ENCODE measurements around the gene PROX2. TPM values are rescaled to one million over a fixed set of nuclear protein-coding genes. Genes with fewer than 3 reads are reported as not detected.

Gene PROX2
- polyA plus RNA-seq, 1 donor (not counting 4 experiments of a cell fraction or from before 2014, with no cell fraction given): not detected

DNA sequence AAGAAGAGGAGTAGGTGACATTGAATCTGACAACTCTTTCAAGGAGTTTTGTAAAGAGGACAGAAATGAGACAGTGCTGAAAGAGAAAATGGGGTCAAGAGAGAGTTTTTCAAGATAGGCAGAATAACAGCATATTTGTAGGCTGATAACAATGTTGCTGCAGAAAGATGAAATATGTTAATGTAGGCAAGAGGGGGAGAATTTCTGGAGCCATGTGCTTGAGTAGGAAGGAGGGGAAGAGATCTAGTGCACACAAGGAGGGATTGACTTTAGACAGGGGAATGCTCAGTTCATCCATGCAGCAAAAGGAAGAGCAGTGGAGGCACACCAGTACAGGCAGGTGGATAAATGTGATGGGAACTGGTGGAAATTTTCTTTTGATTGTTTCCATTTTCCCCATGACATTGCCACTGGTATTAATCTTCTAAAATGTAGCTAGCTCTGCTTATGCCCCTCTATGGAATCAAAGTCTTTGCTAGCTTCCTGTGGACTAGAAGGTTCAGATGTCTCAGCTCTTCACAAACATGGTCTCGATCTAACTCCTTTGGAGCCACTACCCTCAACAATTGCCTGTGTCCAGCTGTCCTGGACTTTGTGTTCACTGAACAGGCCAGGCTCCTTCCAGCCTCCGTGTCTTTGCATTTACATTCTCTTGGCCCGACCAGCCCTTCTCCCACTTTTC is 9.1 kb downstream of the PROX2 start:
- H4K20me1 ChIP-seq (ENCODE audit: control insufficient read depth, extremely low read depth, insufficient read depth, low read length): no peaks in the 10 kb centered on the region
- dilution Hi-C loops (cut with MboI; ENCODE audit: extremely low pct_ligation_motif_present, low sequenced_read_pairs): no loop called here
- no peaks in the 10 kb centered on the region for H3K36me3 ChIP-seq (ENCODE audit: control insufficient read depth in 2 of 2, extremely low read depth in 1 of 2, insufficient read depth in 2 of 2, low read length in 2 of 2)
- no peaks in the 10 kb centered on the region for H3K79me2 ChIP-seq (ENCODE audit: control insufficient read depth, insufficient read depth, low read length)
- H3K9me3 ChIP-seq (ENCODE audit: control insufficient read depth, low read depth, low read length): no peaks in the 10 kb centered on the region
- no peak overlapping the region for H2AFZ ChIP-seq (ENCODE audit: control insufficient read depth, low read length)
- no peak overlapping the region for H3K4me3 ChIP-seq (ENCODE audit: control insufficient read depth in 2 of 3, extremely low read depth in 1 of 3, insufficient read depth in 2 of 3, low read depth in 1 of 3, low read length in 3 of 3)
- no peaks in the 10 kb centered on the region for H3K4me1 ChIP-seq (ENCODE audit: control insufficient read depth, extremely low read depth, insufficient read depth, low read length)
- no peak overlapping the region for H3K27ac ChIP-seq (ENCODE audit: control insufficient read depth, insufficient read depth, low read length)
- H3K9me1 ChIP-seq (ENCODE audit: control insufficient read depth, extremely low read depth, insufficient read depth, low read length): no peaks in the 10 kb centered on the region
- H3K4me2 ChIP-seq (ENCODE audit: control insufficient read depth, extremely low read depth, insufficient read depth, low read depth, low read length): no peak overlapping the region
- no peak overlapping the region for H3K9ac ChIP-seq (ENCODE audit: control insufficient read depth, extremely low read depth, insufficient read depth, low read length)
- DNase-seq (ENCODE audit: low read depth, low spot score): no peak
- H3K27me3 ChIP-seq (ENCODE audit: control insufficient read depth, extremely low read depth, insufficient read depth, low read length): peaks cover 8% of the 10 kb centered on the region
- no peak for TF ChIP-seq EZH2 (IDR thresholded peaks at IDR 0.05; ENCODE audit: low read length)
- TF ChIP-seq, protein P1, sequence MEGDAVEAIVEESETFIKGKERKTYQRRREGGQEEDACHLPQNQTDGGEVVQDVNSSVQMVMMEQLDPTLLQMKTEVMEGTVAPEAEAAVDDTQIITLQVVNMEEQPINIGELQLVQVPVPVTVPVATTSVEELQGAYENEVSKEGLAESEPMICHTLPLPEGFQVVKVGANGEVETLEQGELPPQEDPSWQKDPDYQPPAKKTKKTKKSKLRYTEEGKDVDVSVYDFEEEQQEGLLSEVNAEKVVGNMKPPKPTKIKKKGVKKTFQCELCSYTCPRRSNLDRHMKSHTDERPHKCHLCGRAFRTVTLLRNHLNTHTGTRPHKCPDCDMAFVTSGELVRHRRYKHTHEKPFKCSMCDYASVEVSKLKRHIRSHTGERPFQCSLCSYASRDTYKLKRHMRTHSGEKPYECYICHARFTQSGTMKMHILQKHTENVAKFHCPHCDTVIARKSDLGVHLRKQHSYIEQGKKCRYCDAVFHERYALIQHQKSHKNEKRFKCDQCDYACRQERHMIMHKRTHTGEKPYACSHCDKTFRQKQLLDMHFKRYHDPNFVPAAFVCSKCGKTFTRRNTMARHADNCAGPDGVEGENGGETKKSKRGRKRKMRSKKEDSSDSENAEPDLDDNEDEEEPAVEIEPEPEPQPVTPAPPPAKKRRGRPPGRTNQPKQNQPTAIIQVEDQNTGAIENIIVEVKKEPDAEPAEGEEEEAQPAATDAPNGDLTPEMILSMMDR (optimal IDR thresholded peaks at IDR 0.05 in 1 of 3, IDR thresholded peaks at IDR 0.05 in 1 of 3, conservative IDR thresholded peaks at IDR 0.05 in 1 of 3; ENCODE audit: extremely low read depth in 1 of 3, insufficient read depth in 2 of 3, low read length in 3 of 3): no peak
- FAIRE-seq: no peak

DNA sequence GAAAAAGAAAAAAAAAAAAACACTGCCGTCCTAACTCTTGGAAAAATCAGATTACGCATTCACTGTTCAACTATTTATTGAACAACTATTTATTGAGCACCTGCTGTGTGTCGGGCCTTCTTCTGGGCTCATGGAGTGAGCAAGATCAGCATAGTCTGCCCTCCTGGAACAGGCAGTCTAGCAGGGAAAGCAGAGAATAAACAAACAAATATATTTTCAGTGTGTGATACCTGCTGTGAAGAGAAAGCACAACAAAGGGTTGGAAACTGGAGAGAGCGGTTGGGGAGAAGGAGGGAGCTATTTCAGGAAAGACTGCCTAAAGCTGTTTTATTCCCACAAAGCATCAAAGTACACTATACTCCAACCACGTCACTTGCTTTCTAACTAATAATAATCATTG is 10.8 kb downstream of the PROX2 start:
- FAIRE-seq: no peak

More for the DNA sequence above, 10.8 kb downstream of the PROX2 start:
- Histone ChIP-seq H3K4me1 (ENCODE audit: control insufficient read depth, extremely low read depth, insufficient read depth, low read length) (no peaks in the 10 kb centered on the region), H3K27me3 (ENCODE audit: control insufficient read depth, extremely low read depth, insufficient read depth, low read length) (peaks cover 8% of the 10 kb centered on the region), H3K9me1 (ENCODE audit: control insufficient read depth, extremely low read depth, insufficient read depth, low read length) (no peaks in the 10 kb centered on the region), H3K4me2 (ENCODE audit: control insufficient read depth, extremely low read depth, insufficient read depth, low read depth, low read length) (no peak overlapping the region), H2AFZ (ENCODE audit: control insufficient read depth, low read length) (no peak overlapping the region), H3K4me3 (ENCODE audit: control insufficient read depth in 2 of 3, extremely low read depth in 1 of 3, insufficient read depth in 2 of 3, low read depth in 1 of 3, low read length in 3 of 3) (no peak overlapping the region), H3K9ac (ENCODE audit: control insufficient read depth, extremely low read depth, insufficient read depth, low read length) (no peak overlapping the region), H3K9me3 (ENCODE audit: control insufficient read depth, low read depth, low read length) (no peaks in the 10 kb centered on the region), H3K79me2 (ENCODE audit: control insufficient read depth, insufficient read depth, low read length) (no peaks in the 10 kb centered on the region), H3K36me3 (ENCODE audit: control insufficient read depth in 2 of 2, extremely low read depth in 1 of 2, insufficient read depth in 2 of 2, low read length in 2 of 2) (no peaks in the 10 kb centered on the region), H4K20me1 (ENCODE audit: control insufficient read depth, extremely low read depth, insufficient read depth, low read length) (no peaks in the 10 kb centered on the region), H3K27ac (ENCODE audit: control insufficient read depth, insufficient read depth, low read length) (no peak overlapping the region)
- TF ChIP-seq EZH2 (IDR thresholded peaks at IDR 0.05; ENCODE audit: low read length): no peak
- TF ChIP-seq, protein P1 (optimal IDR thresholded peaks at IDR 0.05 in 1 of 3, IDR thresholded peaks at IDR 0.05 in 1 of 3, conservative IDR thresholded peaks at IDR 0.05 in 1 of 3; ENCODE audit: extremely low read depth in 1 of 3, insufficient read depth in 2 of 3, low read length in 3 of 3): no peak
- no peak for DNase-seq (ENCODE audit: low read depth, low spot score)
- dilution Hi-C loops (cut with MboI; ENCODE audit: extremely low pct_ligation_motif_present, low sequenced_read_pairs): no loop called here
